HEK293 (cell line): ENCODE data around the gene AZGP1.

Experiments used
- AEBP2 ChIP-seq: fragments of 450-650 bp; formaldehyde crosslinking; IDR thresholded peaks from 2 replicates; pipeline ENCODE4 v1.5.1; 2016; ENCODE audit warnings: missing biosample characterization, missing genetic modification characterization, borderline replicate concordance
- GFI1B ChIP-seq: fragments of 450-650 bp; formaldehyde crosslinking; IDR thresholded peaks from 2 replicates; pipeline ENCODE4 v1.5.1; 2016; ENCODE audit warnings: missing biosample characterization, missing genetic modification characterization
- GLI2 ChIP-seq: fragments of 450-650 bp; formaldehyde crosslinking; IDR thresholded peaks from 2 replicates; pipeline ENCODE4; 2017; ENCODE audit warnings: missing biosample characterization, missing genetic modification characterization, low read depth, borderline replicate concordance
- REST ChIP-seq: fragments of 450-650 bp; formaldehyde crosslinking; IDR thresholded peaks from 2 replicates; pipeline ENCODE4 v1.5.1; 2016; ENCODE audit warnings: missing biosample characterization, missing genetic modification characterization
- SP3 ChIP-seq: fragments of 450-650 bp; formaldehyde crosslinking; IDR thresholded peaks from 2 replicates; pipeline ENCODE4 v1.5.1; 2016; ENCODE audit warnings: missing biosample characterization, missing genetic modification characterization
- ZNF140 ChIP-seq: fragments of 450-650 bp; formaldehyde crosslinking; IDR thresholded peaks from 2 replicates; pipeline ENCODE4 v1.5.1; 2016; ENCODE audit warnings: missing biosample characterization, missing genetic modification characterization
- ZNF19 ChIP-seq: fragments of 450-650 bp; formaldehyde crosslinking; IDR thresholded peaks from 2 replicates; pipeline ENCODE4; 2016; ENCODE audit warnings: missing biosample characterization, missing genetic modification characterization, low read depth
- ZNF202 ChIP-seq: fragments of 450-650 bp; formaldehyde crosslinking; IDR thresholded peaks from 2 replicates; pipeline ENCODE4 v1.5.1; 2016; ENCODE audit warnings: missing biosample characterization, missing genetic modification characterization, borderline replicate concordance
- ZNF223 ChIP-seq: fragments of 450-650 bp; formaldehyde crosslinking; IDR thresholded peaks from 2 replicates; pipeline ENCODE4 v1.5.1; 2016; ENCODE audit warnings: missing biosample characterization, missing genetic modification characterization
- ZNF24 ChIP-seq: fragments of 450-650 bp; formaldehyde crosslinking; IDR thresholded peaks from 2 replicates; pipeline ENCODE4 v1.5.1; 2016; ENCODE audit warnings: missing biosample characterization, missing genetic modification characterization
- ZNF266 ChIP-seq: fragments of 450-650 bp; formaldehyde crosslinking; IDR thresholded peaks from 2 replicates; pipeline ENCODE4 v1.5.1; 2016; ENCODE audit warnings: missing biosample characterization, missing genetic modification characterization, low read depth
- ZNF394 ChIP-seq: fragments of 450-650 bp; formaldehyde crosslinking; IDR thresholded peaks from 2 replicates; pipeline ENCODE4 v1.5.1; 2016; ENCODE audit warnings: missing biosample characterization, missing genetic modification characterization, mild to moderate bottlenecking, moderate library complexity, borderline replicate concordance
- ZNF426 ChIP-seq: fragments of 450-650 bp; formaldehyde crosslinking; IDR thresholded peaks from 2 replicates; pipeline ENCODE4 v1.5.1; 2017; ENCODE audit warnings: missing biosample characterization, missing genetic modification characterization, mild to moderate bottlenecking, inconsistent platforms, moderate library complexity
- ZNF433 ChIP-seq: fragments of 450-650 bp; formaldehyde crosslinking; IDR thresholded peaks from 2 replicates; pipeline ENCODE4 v1.5.1; 2016; ENCODE audit warnings: missing biosample characterization, missing genetic modification characterization, low read depth
- ZNF501 ChIP-seq: fragments of 450-650 bp; formaldehyde crosslinking; IDR thresholded peaks from 2 replicates; pipeline ENCODE4 v1.5.1; 2016; ENCODE audit warnings: missing biosample characterization, missing genetic modification characterization
- ZNF510 ChIP-seq: fragments of 450-650 bp; formaldehyde crosslinking; IDR thresholded peaks from 2 replicates; pipeline ENCODE4 v1.5.1; 2018; ENCODE audit warnings: mild to moderate bottlenecking, missing genetic modification characterization, missing biosample characterization; ENCODE audit not compliant: insufficient replicate concordance
- ZNF555 ChIP-seq: fragments of 450-650 bp; formaldehyde crosslinking; conservative IDR thresholded peaks from 2 replicates; pipeline ENCODE4 v1.5.1; 2017; ENCODE audit warnings: missing biosample characterization, mild to moderate bottlenecking, missing genetic modification characterization, inconsistent platforms
- ZNF560 ChIP-seq: fragments of 450-650 bp; formaldehyde crosslinking; IDR thresholded peaks from 2 replicates; pipeline ENCODE4 v1.5.1; 2017; ENCODE audit warnings: missing biosample characterization, missing genetic modification characterization, borderline replicate concordance
- ZNF580 ChIP-seq: fragments of 450-650 bp; formaldehyde crosslinking; IDR thresholded peaks from 2 replicates; pipeline ENCODE4 v1.5.1; 2016; ENCODE audit warnings: missing biosample characterization, missing genetic modification characterization
- ZNF654 ChIP-seq: fragments of 450-650 bp; formaldehyde crosslinking; IDR thresholded peaks from 2 replicates; pipeline ENCODE4 v1.5.1; 2016; ENCODE audit warnings: low read depth, missing biosample characterization, missing genetic modification characterization
- ZNF664 ChIP-seq: fragments of 450-650 bp; formaldehyde crosslinking; IDR thresholded peaks from 2 replicates; pipeline ENCODE4 v1.5.1; 2016; ENCODE audit warnings: missing biosample characterization, missing genetic modification characterization
- ZXDB ChIP-seq: fragments of 450-650 bp; formaldehyde crosslinking; IDR thresholded peaks from 2 replicates; pipeline ENCODE4 v1.5.1; 2016; ENCODE audit warnings: missing biosample characterization, missing genetic modification characterization
- TF ChIP-seq, protein P1 (sequence below): fragments of 450-650 bp; formaldehyde crosslinking; conservative IDR thresholded peaks from 2 replicates; pipeline ENCODE4 v1.5.1; 2016; ENCODE audit warnings: low read depth, missing biosample characterization, missing genetic modification characterization

AZGP1 gene

GRCh38 chr7:99954643-99955042 lies 21.2 kb downstream of the AZGP1 start (continued):
- peak; percentile 72 for TF ChIP-seq ZNF140 (tag by site-specific recombination)
- TF ChIP-seq ZNF555, result peak; percentile 82
- TF ChIP-seq ZNF223, result 0 out of 2 replicates have a peak, but pooled peaks have one; percentile 54
- TF ChIP-seq, protein P1, sequence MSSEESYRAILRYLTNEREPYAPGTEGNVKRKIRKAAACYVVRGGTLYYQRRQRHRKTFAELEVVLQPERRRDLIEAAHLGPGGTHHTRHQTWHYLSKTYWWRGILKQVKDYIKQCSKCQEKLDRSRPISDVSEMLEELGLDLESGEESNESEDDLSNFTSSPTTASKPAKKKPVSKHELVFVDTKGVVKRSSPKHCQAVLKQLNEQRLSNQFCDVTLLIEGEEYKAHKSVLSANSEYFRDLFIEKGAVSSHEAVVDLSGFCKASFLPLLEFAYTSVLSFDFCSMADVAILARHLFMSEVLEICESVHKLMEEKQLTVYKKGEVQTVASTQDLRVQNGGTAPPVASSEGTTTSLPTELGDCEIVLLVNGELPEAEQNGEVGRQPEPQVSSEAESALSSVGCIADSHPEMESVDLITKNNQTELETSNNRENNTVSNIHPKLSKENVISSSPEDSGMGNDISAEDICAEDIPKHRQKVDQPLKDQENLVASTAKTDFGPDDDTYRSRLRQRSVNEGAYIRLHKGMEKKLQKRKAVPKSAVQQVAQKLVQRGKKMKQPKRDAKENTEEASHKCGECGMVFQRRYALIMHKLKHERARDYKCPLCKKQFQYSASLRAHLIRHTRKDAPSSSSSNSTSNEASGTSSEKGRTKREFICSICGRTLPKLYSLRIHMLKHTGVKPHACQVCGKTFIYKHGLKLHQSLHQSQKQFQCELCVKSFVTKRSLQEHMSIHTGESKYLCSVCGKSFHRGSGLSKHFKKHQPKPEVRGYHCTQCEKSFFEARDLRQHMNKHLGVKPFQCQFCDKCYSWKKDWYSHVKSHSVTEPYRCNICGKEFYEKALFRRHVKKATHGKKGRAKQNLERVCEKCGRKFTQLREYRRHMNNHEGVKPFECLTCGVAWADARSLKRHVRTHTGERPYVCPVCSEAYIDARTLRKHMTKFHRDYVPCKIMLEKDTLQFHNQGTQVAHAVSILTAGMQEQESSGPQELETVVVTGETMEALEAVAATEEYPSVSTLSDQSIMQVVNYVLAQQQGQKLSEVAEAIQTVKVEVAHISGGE, result peak; percentile 76
- TF ChIP-seq ZXDB, result peak; percentile 54; the same call in 1 of the 2 replicates
- 0 out of 2 replicates have a peak, but pooled peaks have one; percentile 26 for TF ChIP-seq ZNF24 (tag by site-specific recombination)
- 0 out of 2 replicates have a peak, but pooled peaks have one; percentile 20 for TF ChIP-seq ZNF19
- peak; percentile 53; the same call in 1 of the 2 replicates for TF ChIP-seq AEBP2 (tag by site-specific recombination)
- TF ChIP-seq ZNF560, result peak; percentile 76; the same call in 1 of the 2 replicates
- TF ChIP-seq ZNF664 (tag by site-specific recombination), result peak; percentile 70
- peak; percentile 96 for TF ChIP-seq ZNF394 (tag by site-specific recombination)
- TF ChIP-seq SP3 (tag by site-specific recombination), result peak; percentile 18; the same call in 1 of the 2 replicates
- TF ChIP-seq REST (tag by site-specific recombination), result peak; percentile 79
- peak; percentile 78; the same call in 1 of the 2 replicates for TF ChIP-seq ZNF433 (tag by site-specific recombination)
- TF ChIP-seq GFI1B, result 0 out of 2 replicates have a peak, but pooled peaks have one; percentile 25
- 0 out of 2 replicates have a peak, but pooled peaks have one; percentile 72 for TF ChIP-seq ZNF202 (tag by site-specific recombination)
- peak; percentile 43; the same call in 1 of the 2 replicates for TF ChIP-seq GLI2 (tag by site-specific recombination)
- TF ChIP-seq ZNF501 (tag by site-specific recombination), result 0 out of 2 replicates have a peak, but pooled peaks have one; percentile 47
- TF ChIP-seq ZNF266 (tag by site-specific recombination), result peak; percentile 64
- TF ChIP-seq ZNF510 (tag by site-specific recombination), result peak; percentile 80
- peak; percentile 87 for TF ChIP-seq ZNF426 (tag by site-specific recombination)
- TF ChIP-seq ZNF580, result 0 out of 2 replicates have a peak, but pooled peaks have one; percentile 44
- TF ChIP-seq ZNF654, result peak; percentile 36
